Hepatocyte (in vitro differentiated cells): ENCODE data around the gene DISP2. TPM values are rescaled to one million over a fixed set of nuclear protein-coding genes. Genes with fewer than 3 reads are reported as not detected.

ENCODE experiments used
- DNase-seq: peaks from one replicate; pipeline ENCODE4 v3.0.0-alpha.2; 2016; ENCODE audit warnings: low spot score
- H2AFZ ChIP-seq: fragments of 200-600 bp; sonication (generic); 2 replicates; pipeline ENCODE4 v1.6.0; 2016; ENCODE audit warnings: antibody characterized with exemption, mild to moderate bottlenecking
- H3K27ac ChIP-seq: fragments of 200-600 bp; sonication (generic); 2 replicates; pipeline ENCODE4 v1.5.1; 2016; ENCODE audit warnings: mild to moderate bottlenecking
- H3K27me3 ChIP-seq: fragments of 200-600 bp; sonication (generic); 2 replicates; pipeline ENCODE4 v1.6.1; 2016
- H3K36me3 ChIP-seq: fragments of 200-600 bp; sonication (generic); replicated peaks from 2 replicates; pipeline ENCODE4 v1.5.1; 2016; ENCODE audit warnings: low read depth; ENCODE audit not compliant: insufficient read depth
- H3K4me1 ChIP-seq: fragments of 200-600 bp; sonication (generic); 2 replicates; pipeline ENCODE4 v1.5.1; 2016; ENCODE audit warnings: mild to moderate bottlenecking, moderate library complexity; ENCODE audit not compliant: insufficient read depth
- H3K4me2 ChIP-seq: fragments of 200-600 bp; sonication (generic); 2 replicates; pipeline ENCODE4 v1.6.0; 2016
- H3K4me3 ChIP-seq: fragments of 200-600 bp; sonication (generic); 2 replicates; pipeline ENCODE4 v1.5.1; 2016; ENCODE audit warnings: mild to moderate bottlenecking
- H3K79me2 ChIP-seq: fragments of 200-600 bp; sonication (generic); 2 replicates; pipeline ENCODE4 v1.6.0; 2017; ENCODE audit warnings: mild to moderate bottlenecking
- H3K9me2 ChIP-seq: fragments of 200-600 bp; sonication (generic); replicated peaks from 2 replicates; pipeline ENCODE4 v1.6.0; 2017; ENCODE audit warnings: mild to moderate bottlenecking; ENCODE audit not compliant: insufficient read depth
- H3K9me3 ChIP-seq: fragments of 200-600 bp; sonication (generic); 2 replicates; pipeline ENCODE4 v1.5.1; 2016; ENCODE audit warnings: low read depth, mild to moderate bottlenecking
- H4K20me1 ChIP-seq: fragments of 200-600 bp; sonication (generic); 2 replicates; pipeline ENCODE4 v1.6.0; 2016; ENCODE audit warnings: mild to moderate bottlenecking; ENCODE audit not compliant: insufficient read depth, poor library complexity, severe bottlenecking
- EZH2 ChIP-seq: fragments of 200-600 bp; sonication (generic); IDR thresholded peaks from 2 replicates; pipeline ENCODE4 v1.6.1; 2016; ENCODE audit warnings: antibody characterized with exemption, mild to moderate bottlenecking, borderline replicate concordance
- EZH2phosphoT487 ChIP-seq: fragments of 200-600 bp; sonication (generic); IDR thresholded peaks from one replicate; pipeline ENCODE4 v1.6.1; 2018; ENCODE audit warnings: antibody characterized with exemption, mild to moderate bottlenecking, low read depth, moderate library complexity; ENCODE audit not compliant: unreplicated experiment, severe bottlenecking
- whole genome bisulfite sequencing: methylation state at CpG from one replicate; pipeline ENCODE4 v1.1.6; 2016; ENCODE audit warnings: low lambda C conversion rate; ENCODE audit errors: missing lambda C conversion rate; 5-methylcytosine and 5-hydroxymethylcytosine counted together
- polyA plus RNA-seq: library from polyadenylated mRNA; unstranded; fragments of >200 nt; fragmentation: Nextera tagmentation; extraction: Ambion mirVana; gene quantifications from 2 replicates; pipeline ENCODE4 v1.2.1, GENCODE V29; 2016
- total RNA-seq: library from RNA; depleted of rRNA; stranded (reverse); fragments of >200 nt; gene quantifications from 2 replicates; pipeline ENCODE4 v1.2.3, GENCODE V29; 2014
- TF ChIP-seq, protein P1 (sequence below): fragments of 200-600 bp; sonication (generic); IDR thresholded peaks from 2 replicates; pipeline ENCODE4 v1.5.1; 2016; ENCODE audit warnings: antibody characterized with exemption, mild to moderate bottlenecking; ENCODE audit not compliant: poor library complexity

The DISP2 gene
- total and polyA plus RNA-seq, 2 experiments from 2014 or later, result 0.93 to 1.0 TPM

- no peaks in the 10 kb centered on the region for H4K20me1 ChIP-seq
- no peaks in the 10 kb centered on the region for H3K79me2 ChIP-seq
- WGBS, result 87% methylated on average over 3 of the region's 3 CpGs
- H3K4me1 ChIP-seq, result peaks cover 35% of the 10 kb centered on the region
- peak overlapping the region; percentile 85 for H3K27ac ChIP-seq
- no peak overlapping the region for H3K4me3 ChIP-seq
- no peak for DNase-seq
- H3K9me2 ChIP-seq, result no peaks in the 10 kb centered on the region
- no peaks in the 10 kb centered on the region for H3K9me3 ChIP-seq
- no peaks in the 10 kb centered on the region for H3K27me3 ChIP-seq
- H3K4me2 ChIP-seq, result no peak overlapping the region
- H2AFZ ChIP-seq, result no peak overlapping the region
- H3K36me3 ChIP-seq, result no peaks in the 10 kb centered on the region
- TF ChIP-seq, protein P1, sequence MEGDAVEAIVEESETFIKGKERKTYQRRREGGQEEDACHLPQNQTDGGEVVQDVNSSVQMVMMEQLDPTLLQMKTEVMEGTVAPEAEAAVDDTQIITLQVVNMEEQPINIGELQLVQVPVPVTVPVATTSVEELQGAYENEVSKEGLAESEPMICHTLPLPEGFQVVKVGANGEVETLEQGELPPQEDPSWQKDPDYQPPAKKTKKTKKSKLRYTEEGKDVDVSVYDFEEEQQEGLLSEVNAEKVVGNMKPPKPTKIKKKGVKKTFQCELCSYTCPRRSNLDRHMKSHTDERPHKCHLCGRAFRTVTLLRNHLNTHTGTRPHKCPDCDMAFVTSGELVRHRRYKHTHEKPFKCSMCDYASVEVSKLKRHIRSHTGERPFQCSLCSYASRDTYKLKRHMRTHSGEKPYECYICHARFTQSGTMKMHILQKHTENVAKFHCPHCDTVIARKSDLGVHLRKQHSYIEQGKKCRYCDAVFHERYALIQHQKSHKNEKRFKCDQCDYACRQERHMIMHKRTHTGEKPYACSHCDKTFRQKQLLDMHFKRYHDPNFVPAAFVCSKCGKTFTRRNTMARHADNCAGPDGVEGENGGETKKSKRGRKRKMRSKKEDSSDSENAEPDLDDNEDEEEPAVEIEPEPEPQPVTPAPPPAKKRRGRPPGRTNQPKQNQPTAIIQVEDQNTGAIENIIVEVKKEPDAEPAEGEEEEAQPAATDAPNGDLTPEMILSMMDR, result no peak
- no peak for TF ChIP-seq EZH2
- no peak for TF ChIP-seq EZH2phosphoT487
These were observed 23.5 kb upstream of the DISP2 start for GRCh38 chr15:40334541-40334940.

GRCh38 chr15:40334941-40335795 lies 22.9 kb upstream of the DISP2 start:
- Histone ChIP-seq H3K9me2 (no peaks in the 10 kb centered on the region), H2AFZ (no peak overlapping the region), H3K9me3 (no peaks in the 10 kb centered on the region), H3K4me1 (peaks cover 41% of the 10 kb centered on the region), H3K79me2 (no peaks in the 10 kb centered on the region), H4K20me1 (no peaks in the 10 kb centered on the region), H3K4me2 (no peak overlapping the region), H3K27me3 (no peaks in the 10 kb centered on the region), H3K36me3 (no peaks in the 10 kb centered on the region), H3K27ac (peak overlapping the region; percentile 85), H3K4me3 (no peak overlapping the region)
- 85% methylated on average over 26 of the region's 26 CpGs for WGBS
- TF ChIP-seq EZH2, result no peak
- TF ChIP-seq EZH2phosphoT487, result no peak
- TF ChIP-seq, protein P1, result no peak
- DNase-seq, result no peak

GRCh38 chr15:40335938-40336743 lies 21.9 kb upstream of the DISP2 start:
- Histone ChIP-seq H3K79me2 (no peaks in the 10 kb centered on the region), H3K27me3 (no peaks in the 10 kb centered on the region), H3K4me2 (no peak overlapping the region), H3K4me1 (peaks cover 43% of the 10 kb centered on the region), H3K4me3 (no peak overlapping the region), H3K9me3 (no peaks in the 10 kb centered on the region), H3K9me2 (no peaks in the 10 kb centered on the region), H4K20me1 (no peaks in the 10 kb centered on the region), H3K27ac (no peak overlapping the region), H2AFZ (no peak overlapping the region), H3K36me3 (no peaks in the 10 kb centered on the region)
- WGBS, result 82% methylated on average over 13 of the region's 13 CpGs
- no peak for DNase-seq
- TF ChIP-seq EZH2, result no peak
- no peak for TF ChIP-seq EZH2phosphoT487
- TF ChIP-seq, protein P1, result no peak
